Activated naive CD8-positive, alpha-beta T cell treated with anti-CD3 and anti-CD28 coated beads, Interleukin-2, amount 10 ng/mL, durations not matched to agents 7 days and 5 days (primary cell): ENCODE data around the gene FKBP10. TPM values are rescaled to one million over a fixed set of nuclear protein-coding genes. Genes with fewer than 3 reads are reported as not detected.
A peak's percentile ranks its signal among the peaks of the same experiment; 100 is the strongest.
"Not testable (repeated sequence)": the region's sequence is repeated elsewhere in the genome, so short reads cannot be mapped to it uniquely, and the experiment has no call there.

Experiments
- ATAC-seq: fragments of 150-1000 bp; cut with Tn5 transposase; one replicate; pipeline ENCODE4 v1.10.0; 2021; ENCODE audit warnings: low read depth, moderate library complexity
- POLR2A ChIA-PET: fragments of 350-600 bp; sonication (Branson Sonifier 250); formaldehyde crosslinking; loops from one replicate; lab custom pipeline; 2021; ENCODE audit warnings: antibody characterized with exemption; lab: Charles Lee
- DNase-seq: peaks from one replicate; pipeline ENCODE4 v3.0.0; 2021
- H3K27ac Mint-ChIP-seq: one replicate; pipeline ENCODE4 v1.8.0; 2022; ENCODE audit warnings: mild to moderate bottlenecking, mixed read lengths
- H3K27me3 Mint-ChIP-seq: one replicate; pipeline ENCODE4 v1.8.0; 2022; ENCODE audit warnings: mild to moderate bottlenecking, moderate library complexity, mixed read lengths
- H3K36me3 Mint-ChIP-seq: one replicate; pipeline ENCODE4 v1.8.0; 2021; ENCODE audit warnings: mild to moderate bottlenecking, mixed read lengths
- H3K4me1 Mint-ChIP-seq: one replicate; pipeline ENCODE4 v1.8.0; 2021; ENCODE audit warnings: mixed read lengths
- H3K4me3 Mint-ChIP-seq: one replicate; pipeline ENCODE4 v1.8.0; 2022; ENCODE audit warnings: mild to moderate bottlenecking, moderate library complexity, mixed read lengths
- H3K9me3 Mint-ChIP-seq: one replicate; pipeline ENCODE4 v1.8.0; 2021; ENCODE audit warnings: mixed read lengths
- total RNA-seq, 2 experiments: library from RNA; stranded (reverse); gene quantifications; one replicate each; pipeline ENCODE4 v1.2.3, GENCODE V29; 2021

Gene FKBP10
- total RNA-seq, 2 experiments from 2014 or later = 0.53 to 0.94 TPM

DNA sequence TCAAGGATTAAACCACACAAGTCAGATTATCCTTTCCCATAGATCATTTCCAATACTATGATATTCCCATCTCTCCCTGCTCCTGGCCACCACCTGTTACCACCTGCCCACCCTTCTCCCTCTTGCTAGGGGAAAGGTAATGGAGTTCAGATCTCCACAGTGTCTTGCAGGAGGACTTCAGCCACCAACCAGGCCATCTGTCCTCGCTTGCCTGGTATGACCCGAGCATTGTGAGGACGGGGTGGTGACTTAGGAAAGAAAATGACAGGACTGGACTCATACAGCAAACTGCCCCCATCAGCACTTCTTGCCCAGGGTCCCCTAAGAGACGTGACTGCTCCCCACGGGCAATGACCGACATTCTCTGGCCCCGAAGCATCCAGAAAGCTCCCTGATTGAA is 10.8 kb downstream of the FKBP10 start:
- Mint-ChIP-seq H3K27me3 (no peaks in the 10 kb centered on the region), H3K9me3 (no peaks in the 10 kb centered on the region), H3K4me3 (no peak overlapping the region), H3K4me1 (no peaks in the 10 kb centered on the region), H3K27ac (no peak overlapping the region), H3K36me3 (peaks cover 2% of the 10 kb centered on the region)
- ATAC-seq = no peak
- POLR2A ChIA-PET = no interaction called here
- no peak for DNase-seq

DNA sequence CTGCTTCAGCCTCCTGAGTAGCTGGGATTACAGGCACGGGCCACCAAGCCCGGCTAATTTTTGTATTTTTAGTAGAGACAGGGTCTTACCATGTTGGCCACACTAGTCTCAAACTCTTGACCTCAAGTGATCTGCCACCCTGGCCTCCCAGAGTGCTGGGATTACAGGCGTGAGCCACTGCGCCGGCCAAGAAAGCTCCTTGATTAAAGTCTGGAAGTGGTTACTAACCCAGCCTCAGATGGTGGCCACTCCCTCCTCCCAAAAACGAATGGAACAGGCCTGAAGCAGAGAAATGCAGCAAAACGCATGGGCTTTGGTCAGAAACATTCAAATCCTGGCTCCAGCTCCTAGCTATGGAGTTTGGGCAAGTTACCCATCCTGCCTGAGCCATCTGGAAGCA is 11.3 kb downstream of the FKBP10 start:
- DNase-seq = no peak
- Mint-ChIP-seq H3K36me3 (peaks cover 2% of the 10 kb centered on the region), H3K27ac (no peak overlapping the region), H3K4me1 (no peaks in the 10 kb centered on the region), H3K27me3 (no peaks in the 10 kb centered on the region), H3K4me3 (no peak overlapping the region), H3K9me3 (no peaks in the 10 kb centered on the region)
- ATAC-seq = no peak
- POLR2A ChIA-PET = no interaction called here

DNA sequence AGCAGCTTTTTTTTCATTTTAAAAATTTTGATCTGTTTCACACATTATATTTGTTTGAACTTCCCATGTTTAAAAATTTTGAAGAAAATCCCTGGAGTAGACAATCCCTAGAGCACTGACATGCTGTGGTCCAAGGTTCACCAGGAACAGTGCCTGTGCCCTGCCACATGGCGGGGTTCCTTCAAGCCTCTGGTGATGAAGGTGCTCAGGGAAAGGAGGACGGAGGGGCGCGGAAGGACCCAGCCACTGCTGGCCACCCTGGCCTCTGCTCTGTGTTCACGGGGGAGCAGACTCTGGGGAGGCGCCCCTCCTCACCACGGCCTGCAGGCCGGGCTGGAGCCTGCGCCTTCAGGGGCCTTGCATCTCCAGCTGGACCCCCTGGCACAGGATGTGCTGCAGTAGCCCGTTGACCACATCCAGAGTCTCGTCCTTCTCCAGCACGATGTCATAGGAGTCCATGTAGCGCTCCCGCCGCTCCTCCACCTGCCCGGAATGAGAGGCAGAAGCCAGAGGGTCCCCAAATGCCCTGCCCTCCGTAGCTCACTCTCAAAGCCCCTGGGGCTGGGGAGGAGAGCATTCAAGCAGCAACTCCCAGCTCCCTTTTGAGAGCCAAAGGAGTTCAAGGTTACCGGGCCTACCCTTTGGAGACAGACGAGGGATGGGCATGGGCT is 12.5 kb downstream of the FKBP10 start:
- POLR2A ChIA-PET = no interaction called here
- DNase-seq (no peak), ATAC-seq (no peak)
- no peaks in the 10 kb centered on the region for H3K27me3 Mint-ChIP-seq
- H3K4me1 Mint-ChIP-seq = no peaks in the 10 kb centered on the region
- no peak overlapping the region for H3K27ac Mint-ChIP-seq
- peaks cover 2% of the 10 kb centered on the region for H3K36me3 Mint-ChIP-seq
- no peak overlapping the region for H3K4me3 Mint-ChIP-seq
- H3K9me3 Mint-ChIP-seq = no peaks in the 10 kb centered on the region

DNA sequence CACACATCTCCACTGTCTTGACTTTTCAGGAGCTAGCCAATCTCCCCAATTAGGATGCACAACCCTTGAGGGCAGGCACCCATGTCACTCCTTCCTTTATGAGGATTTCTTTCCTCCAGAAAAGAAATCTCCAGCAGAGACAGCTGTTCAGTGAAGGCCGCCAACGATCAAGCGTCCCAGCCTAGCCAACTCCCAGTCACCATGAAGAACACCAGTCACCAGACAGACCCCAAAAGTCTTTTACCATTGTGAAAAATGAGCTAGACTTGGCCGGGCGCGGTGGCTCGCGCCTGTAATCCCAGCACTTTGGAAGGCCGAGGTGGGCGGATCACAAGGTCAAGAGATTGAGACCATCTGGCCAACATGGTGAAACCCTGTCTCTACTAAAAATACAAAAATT is 17.2 kb downstream of the FKBP10 start:
- POLR2A ChIA-PET, H3K27ac Mint-ChIP-seq, H3K4me3 Mint-ChIP-seq, H3K4me1 Mint-ChIP-seq, H3K9me3 Mint-ChIP-seq, ATAC-seq, H3K27me3 Mint-ChIP-seq, DNase-seq: not testable (repeated sequence)
- peaks cover 13% of the 10 kb centered on the region for H3K36me3 Mint-ChIP-seq

DNA sequence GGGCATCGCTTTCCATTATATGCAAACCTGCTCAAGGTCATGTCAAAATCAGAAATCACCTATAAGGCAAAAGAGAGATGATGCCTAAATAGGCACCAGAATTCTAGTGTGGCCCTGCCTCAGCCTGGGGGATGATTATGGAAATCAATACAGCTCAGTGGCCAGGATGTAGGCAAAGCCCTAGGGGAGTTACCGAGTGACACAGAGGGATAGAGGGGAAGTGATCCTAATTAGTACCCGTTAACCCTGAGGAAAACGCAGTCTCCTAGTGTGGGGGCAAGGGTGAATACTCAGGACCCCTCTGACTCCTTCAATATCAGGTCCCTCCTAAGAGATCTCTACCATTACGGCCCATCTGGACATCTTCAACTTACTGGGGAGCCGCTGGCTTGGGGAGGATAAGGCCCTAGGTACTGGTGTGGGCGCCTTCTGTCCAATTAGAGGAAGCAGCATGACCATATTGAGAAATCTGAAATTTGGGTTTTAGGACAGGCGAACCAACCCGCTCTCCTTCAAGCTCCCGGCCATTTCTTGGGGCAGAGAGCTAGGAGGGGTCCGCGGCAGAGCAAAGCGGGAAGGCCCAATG is 22.5 kb downstream of the FKBP10 start:
- H3K27me3 Mint-ChIP-seq = peaks cover 13% of the 10 kb centered on the region
- H3K4me1 Mint-ChIP-seq = peaks cover 16% of the 10 kb centered on the region
- DNase-seq = no peak
- POLR2A ChIA-PET = no interaction called here
- no peaks in the 10 kb centered on the region for H3K9me3 Mint-ChIP-seq
- peak overlapping the region; percentile 55 for H3K27ac Mint-ChIP-seq
- ATAC-seq = peak; percentile 12
- H3K4me3 Mint-ChIP-seq = peak overlapping the region; percentile 85
- H3K36me3 Mint-ChIP-seq = peaks cover 11% of the 10 kb centered on the region

DNA sequence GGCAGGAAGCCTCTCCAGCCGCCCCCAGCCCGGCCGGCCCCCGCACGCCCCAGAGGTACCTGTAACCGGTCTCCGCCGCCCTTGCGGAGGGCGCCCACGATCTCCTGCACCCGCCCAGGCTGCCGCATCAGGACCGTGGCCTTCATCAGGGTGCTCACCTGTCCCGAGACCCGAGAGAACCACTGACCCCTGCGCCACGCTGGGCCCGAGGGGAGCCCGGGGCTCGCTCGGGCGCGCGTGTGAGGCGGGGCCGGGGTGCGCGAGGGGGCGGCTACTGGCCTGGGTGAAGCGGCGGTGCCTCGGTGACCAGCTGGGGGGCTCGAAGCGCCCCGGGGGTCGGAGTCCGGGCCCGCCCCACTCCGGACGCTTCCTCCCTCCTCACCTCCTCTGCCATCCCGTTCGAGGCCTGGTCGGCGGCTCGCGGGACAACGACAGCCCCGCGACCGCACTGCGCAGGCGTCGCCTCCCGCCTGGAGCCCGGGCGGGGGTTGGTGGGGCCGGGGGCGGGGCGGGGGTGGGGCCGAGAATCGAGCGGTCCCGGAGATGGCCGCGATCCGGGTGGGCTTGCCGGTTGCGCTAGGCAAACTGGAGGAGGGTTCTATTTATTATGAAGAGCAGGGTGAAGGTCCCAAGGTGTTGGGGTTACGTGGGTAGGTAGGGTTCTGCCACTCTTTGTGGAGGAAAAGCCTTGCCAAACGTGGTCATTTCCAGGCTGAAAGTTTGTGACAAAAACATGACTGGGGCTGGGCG is 23.2 kb downstream of the FKBP10 start, which contains the start of gene NT5C3B:
TSS of gene NT5C3B (minus strand) at position 433 of the 750 bp plus-strand sequence. CDS start at position 394, 39 bp downstream.
- peaks cover 16% of the 10 kb centered on the region for H3K4me1 Mint-ChIP-seq
- POLR2A ChIA-PET = no interaction called here

DNA sequence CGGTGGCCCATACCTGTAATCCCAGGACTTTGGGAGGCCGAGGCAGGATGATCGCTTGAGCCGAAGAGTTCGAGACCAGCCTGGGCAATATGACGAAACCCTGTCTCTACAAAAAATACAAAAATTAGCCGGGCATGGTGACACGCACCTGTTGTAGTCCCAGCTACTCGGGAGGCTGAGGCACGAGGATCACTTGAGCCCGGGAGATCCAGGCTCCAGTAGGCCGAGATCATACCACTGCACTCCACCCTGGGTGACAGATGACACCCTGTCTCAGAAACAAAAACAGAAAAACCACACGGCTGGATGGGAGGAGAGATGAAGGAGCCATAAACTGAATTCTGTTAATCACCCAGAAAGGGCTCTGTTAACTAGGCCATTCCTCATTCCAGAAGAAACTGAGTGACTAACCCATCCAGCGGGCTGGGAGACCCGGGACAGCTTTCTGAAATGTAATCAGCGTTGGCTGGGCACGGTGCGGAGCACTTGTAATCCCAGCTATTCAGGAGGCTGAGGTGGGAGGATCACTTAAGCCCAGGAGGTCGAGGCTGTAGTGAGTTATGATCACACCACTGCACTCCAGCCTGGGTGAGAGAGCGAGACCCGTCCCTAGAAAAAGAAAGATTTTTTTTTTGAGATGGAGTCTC is 23.9 kb downstream of the FKBP10 start:
- ATAC-seq (no peak), DNase-seq (no peak)
- Mint-ChIP-seq H3K9me3 (no peaks in the 10 kb centered on the region), H3K27ac (peak overlapping the region; percentile 51), H3K36me3 (peaks cover 5% of the 10 kb centered on the region), H3K4me1 (peaks cover 16% of the 10 kb centered on the region), H3K4me3 (peak overlapping the region; percentile 81), H3K27me3 (peaks cover 13% of the 10 kb centered on the region)
- POLR2A ChIA-PET = no interaction called here

More for the DNA sequence above, 23.2 kb downstream of the FKBP10 start, which contains the start of gene NT5C3B:
- Mint-ChIP-seq H3K27ac (peak within 1 kb of the TSS; percentile 55), H3K27me3 (peaks cover 13% of the 10 kb centered on the region), H3K36me3 (peaks cover 9% of the 10 kb centered on the region), H3K4me3 (peak within 1 kb of the TSS; percentile 85), H3K9me3 (no peaks in the 10 kb centered on the region)
- ATAC-seq = peak; percentile 78
- DNase-seq = peak; percentile 76

DNA sequence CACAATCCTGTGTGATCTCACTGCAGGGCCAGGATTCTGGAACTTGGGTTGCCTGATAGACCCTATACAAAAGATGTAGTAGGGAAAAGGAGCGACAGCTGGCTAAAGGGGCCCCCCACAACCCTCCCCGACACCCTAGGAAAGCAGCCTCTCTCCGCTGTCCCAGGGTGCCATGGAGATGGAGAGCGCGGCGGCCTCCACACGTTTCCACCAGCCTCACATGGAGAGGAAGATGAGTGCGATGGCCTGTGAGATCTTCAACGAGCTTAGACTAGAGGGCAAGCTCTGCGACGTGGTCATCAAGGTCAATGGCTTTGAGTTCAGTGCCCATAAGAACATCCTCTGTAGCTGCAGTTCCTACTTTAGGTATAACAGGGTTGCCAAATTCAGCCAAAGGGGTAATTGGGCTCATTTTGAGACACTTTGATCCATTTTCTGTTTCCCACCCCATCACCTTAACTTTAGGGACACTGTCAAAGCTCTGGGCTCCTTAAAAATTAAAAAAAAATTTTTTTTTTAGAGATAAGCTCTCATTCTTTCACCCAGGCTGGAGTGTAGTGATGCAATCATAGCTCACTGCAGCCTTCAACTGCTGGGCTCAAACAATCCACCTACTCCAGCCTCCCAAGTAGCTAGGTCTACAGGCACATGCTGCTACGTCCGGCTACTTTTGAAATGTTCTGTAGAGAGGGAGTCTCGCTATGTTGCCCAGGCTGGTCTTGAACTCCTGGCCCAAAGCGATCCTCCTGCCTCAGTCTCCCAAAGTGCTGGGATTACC is 25.1 kb downstream of the FKBP10 start, which contains the start of gene KLHL10:
TSS of gene KLHL10 (plus strand) at position 65 of the 778 bp plus-strand sequence. CDS start at position 173, 108 bp downstream.
- ATAC-seq (no peak), DNase-seq (no peak)
- Mint-ChIP-seq H3K4me3 (peak within 1 kb of the TSS; percentile 81), H3K36me3 (peaks cover under 1% of the 10 kb centered on the region), H3K9me3 (no peaks in the 10 kb centered on the region), H3K27ac (no peak within 1 kb of the TSS), H3K4me1 (peaks cover 16% of the 10 kb centered on the region), H3K27me3 (peaks cover 13% of the 10 kb centered on the region)
- POLR2A ChIA-PET = no interaction called here

DNA sequence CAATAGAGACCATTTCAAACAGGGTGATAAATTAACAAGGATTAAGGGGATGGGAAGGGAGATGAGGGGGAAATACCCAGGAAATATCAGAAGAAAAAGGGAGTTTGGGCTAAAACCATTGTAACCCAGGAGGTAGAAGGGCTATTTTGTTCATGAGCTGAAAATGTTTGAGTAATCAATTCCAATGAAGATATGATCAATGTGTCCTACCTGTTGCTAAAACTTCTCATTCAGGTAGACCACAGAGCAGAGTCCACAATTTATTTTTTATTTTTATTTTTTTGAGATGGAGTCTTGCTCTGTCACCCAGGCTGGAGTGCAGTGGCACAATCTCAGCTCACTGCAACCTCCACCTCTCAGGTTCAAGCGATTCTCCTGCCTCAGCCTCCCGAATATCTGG is 26.6 kb downstream of the FKBP10 start:
- ATAC-seq, H3K36me3 Mint-ChIP-seq, POLR2A ChIA-PET, H3K9me3 Mint-ChIP-seq, DNase-seq, H3K4me3 Mint-ChIP-seq, H3K27ac Mint-ChIP-seq: not testable (repeated sequence)
- H3K27me3 Mint-ChIP-seq = peaks cover 13% of the 10 kb centered on the region
- H3K4me1 Mint-ChIP-seq = peaks cover 13% of the 10 kb centered on the region

DNA sequence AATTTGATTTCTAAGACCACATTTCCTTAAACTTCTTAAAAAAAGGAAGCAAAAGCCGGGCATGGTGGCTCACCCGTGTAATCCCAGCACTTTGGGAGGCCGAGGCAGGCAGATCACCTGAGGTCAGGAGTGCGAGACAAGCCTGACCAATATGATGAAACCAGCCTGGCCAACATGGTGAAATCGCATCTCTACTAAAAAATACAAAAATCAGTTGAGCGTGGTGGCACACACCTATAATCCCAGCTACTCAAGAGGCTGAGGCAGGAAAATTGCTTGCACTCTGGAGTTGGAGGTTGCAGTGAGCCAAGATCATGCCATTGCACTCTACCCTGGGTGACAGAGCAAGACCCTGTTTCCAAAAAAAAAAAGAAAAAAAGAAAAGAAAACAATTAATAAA is 28.0 kb downstream of the FKBP10 start:
- DNase-seq, H3K27ac Mint-ChIP-seq, H3K9me3 Mint-ChIP-seq, H3K4me3 Mint-ChIP-seq, H3K4me1 Mint-ChIP-seq, H3K36me3 Mint-ChIP-seq, ATAC-seq, POLR2A ChIA-PET: not testable (repeated sequence)
- peaks cover 13% of the 10 kb centered on the region for H3K27me3 Mint-ChIP-seq

DNA sequence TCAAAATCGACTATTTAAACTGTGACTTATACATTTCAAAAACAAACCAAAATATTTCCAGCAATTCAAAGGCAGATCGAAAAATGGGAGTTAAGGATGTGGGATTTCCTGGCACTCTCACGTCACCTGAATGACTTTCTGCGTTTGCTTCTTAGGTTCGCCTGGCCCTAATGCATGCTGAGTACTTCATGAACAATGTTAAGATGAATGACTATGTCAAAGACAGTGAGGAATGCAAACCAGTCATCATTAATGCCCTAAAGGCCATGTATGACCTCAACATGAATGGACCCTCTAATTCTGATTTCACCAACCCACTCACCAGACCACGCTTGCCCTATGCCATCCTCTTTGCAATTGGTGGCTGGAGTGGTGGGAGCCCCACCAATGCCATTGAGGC is 32.2 kb downstream of the FKBP10 start:
- ATAC-seq (no peak), DNase-seq (no peak)
- Mint-ChIP-seq H3K36me3 (no peaks in the 10 kb centered on the region), H3K27me3 (no peaks in the 10 kb centered on the region), H3K9me3 (no peaks in the 10 kb centered on the region), H3K4me1 (no peaks in the 10 kb centered on the region), H3K4me3 (no peak overlapping the region), H3K27ac (no peak overlapping the region)
- POLR2A ChIA-PET = no interaction called here

DNA sequence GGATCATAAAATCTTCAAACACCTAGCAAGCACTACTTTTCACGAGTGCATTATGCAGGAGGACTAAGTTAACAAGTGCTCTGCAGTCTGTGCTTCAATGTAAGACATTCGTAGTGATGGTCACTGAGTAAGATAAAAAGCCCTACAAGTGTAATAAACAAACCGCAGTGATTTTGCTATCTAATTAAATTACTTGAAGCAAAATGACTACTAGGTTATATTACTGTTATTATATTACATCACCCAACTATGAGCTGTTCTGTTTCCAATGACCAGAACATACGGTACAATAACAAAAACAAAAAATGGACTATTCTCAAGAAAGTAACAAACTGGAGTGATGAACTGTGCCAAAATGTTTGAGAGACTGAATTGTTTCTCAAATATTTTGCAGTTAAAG is 36.0 kb downstream of the FKBP10 start:
- peaks cover 4% of the 10 kb centered on the region for H3K4me1 Mint-ChIP-seq
- no peak overlapping the region for H3K4me3 Mint-ChIP-seq
- peaks cover 6% of the 10 kb centered on the region for H3K36me3 Mint-ChIP-seq
- POLR2A ChIA-PET = no interaction called here
- H3K27me3 Mint-ChIP-seq = no peaks in the 10 kb centered on the region
- no peak overlapping the region for H3K27ac Mint-ChIP-seq
- ATAC-seq = no peak
- no peaks in the 10 kb centered on the region for H3K9me3 Mint-ChIP-seq
- DNase-seq = no peak
